GM06990 (cell line): Measurements from ENCODE around the gene SORL1.

Experiments used
- DNase-seq: peaks from one replicate; pipeline ENCODE4 v3.0.0-alpha.2; 2011; ENCODE audit not compliant: insufficient read length; ENCODE audit errors: extremely low read depth
- H3K27me3 ChIP-seq: replicated peaks from 2 replicates; pipeline ENCODE4 v1.6.0; 2011; ENCODE audit warnings: low read length; ENCODE audit not compliant: control insufficient read depth, insufficient read depth
- H3K36me3 ChIP-seq: 2 replicates; pipeline ENCODE4 v1.5.1; 2011; ENCODE audit warnings: low read length; ENCODE audit not compliant: control insufficient read depth, insufficient read depth
- H3K4me3 ChIP-seq: replicated peaks from 2 replicates; pipeline ENCODE4 v1.5.1; 2011; ENCODE audit warnings: low read depth, mild to moderate bottlenecking, control low read depth, low read length
- CTCF ChIP-seq: IDR thresholded peaks from 2 replicates; pipeline ENCODE4 v1.5.1; 2011; ENCODE audit warnings: low read length, control low read depth, mild to moderate bottlenecking, inconsistent platforms; ENCODE audit not compliant: insufficient read depth, poor library complexity, severe bottlenecking

SORL1 gene

DNA sequence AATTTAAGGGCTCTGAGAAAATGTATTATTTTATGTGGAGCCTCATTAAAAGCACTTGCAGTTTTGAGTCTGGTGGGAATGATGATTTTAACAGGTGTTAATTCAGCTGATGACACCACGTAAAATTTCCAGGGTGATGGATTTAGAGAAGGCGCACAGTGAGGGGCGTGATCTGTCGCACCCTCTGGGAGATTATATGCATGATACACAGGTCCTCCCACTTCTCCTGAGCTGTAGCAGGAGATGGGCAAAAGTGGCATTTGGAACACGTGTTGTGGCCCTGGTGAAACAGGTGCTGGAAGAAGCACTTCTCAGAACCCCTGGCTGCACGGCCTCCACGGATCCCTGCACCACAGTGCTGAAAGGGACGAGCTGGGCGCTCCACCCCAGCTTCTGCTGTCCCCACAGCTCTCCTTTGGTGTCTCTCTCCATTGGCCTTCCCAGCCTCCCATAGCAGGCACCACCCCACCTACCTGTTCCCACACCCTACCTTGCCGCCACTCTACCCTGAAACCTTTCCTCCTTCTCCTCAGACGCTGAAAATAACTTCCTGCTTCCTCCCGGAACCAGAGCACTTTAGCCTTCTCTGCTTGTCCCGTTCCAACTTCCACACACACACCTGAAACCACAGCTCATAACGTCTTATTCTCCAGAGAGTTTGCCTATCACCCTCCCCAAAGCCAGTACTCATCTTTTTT lies 6.9 kb upstream of the SORL1 start:
- H3K4me3 ChIP-seq, result 0 out of 2 replicates have a peak overlapping the region, but pooled peaks have one; percentile 13
- no peaks in the 10 kb centered on the region for H3K36me3 ChIP-seq

DNA sequence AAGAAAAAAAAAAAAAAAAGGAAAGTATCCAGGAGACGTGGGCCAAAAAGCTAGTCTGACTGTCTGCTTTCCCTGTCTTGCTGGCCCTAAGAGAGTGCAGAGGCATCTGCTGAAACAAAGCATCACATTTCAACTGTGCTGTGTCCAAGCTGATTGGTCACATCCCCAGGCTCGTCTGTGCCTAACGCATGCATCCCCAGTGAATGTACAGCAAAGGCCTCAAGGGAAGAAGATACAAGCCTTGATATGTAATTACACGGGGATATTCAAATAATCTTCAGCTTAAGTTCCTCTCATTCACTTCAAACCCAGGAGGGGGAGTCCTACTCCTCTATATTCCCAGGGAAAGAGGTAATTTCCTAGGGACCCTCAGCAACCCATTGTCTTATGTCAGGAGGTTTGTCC lies 5.4 kb upstream of the SORL1 start:
- DNase-seq, result no peak
- H3K36me3 ChIP-seq, result no peaks in the 10 kb centered on the region
- H3K27me3 ChIP-seq, result no peaks in the 10 kb centered on the region
- no peak overlapping the region for H3K4me3 ChIP-seq
- TF ChIP-seq CTCF, result no peak

More for the DNA sequence above, 6.9 kb upstream of the SORL1 start:
- DNase-seq, result peak; percentile 52
- H3K27me3 ChIP-seq, result no peaks in the 10 kb centered on the region
- no peak for TF ChIP-seq CTCF

DNA sequence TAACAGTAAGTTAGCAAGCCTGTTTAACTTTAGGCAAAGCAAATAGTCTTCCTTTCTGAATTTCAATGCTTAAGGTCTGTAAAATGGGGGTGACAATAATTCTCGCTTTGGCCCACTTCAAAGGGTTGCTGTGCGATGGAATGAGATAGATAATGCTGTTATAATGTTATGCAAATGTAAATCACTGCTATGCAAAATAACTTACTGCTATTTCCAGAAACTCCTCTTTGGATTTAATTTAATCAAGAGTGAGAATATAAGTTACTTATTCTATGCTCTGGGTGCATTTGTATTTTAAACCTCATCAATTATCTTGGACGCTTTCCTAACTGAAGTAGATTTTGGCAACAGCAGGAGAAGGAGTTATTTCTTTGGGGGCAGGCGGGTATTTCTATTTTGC lies 4.1 kb upstream of the SORL1 start:
- no peaks in the 10 kb centered on the region for H3K27me3 ChIP-seq
- DNase-seq, result no peak
- H3K36me3 ChIP-seq, result no peaks in the 10 kb centered on the region
- no peak for TF ChIP-seq CTCF
- no peak overlapping the region for H3K4me3 ChIP-seq

- peak; percentile 52 for DNase-seq
- Histone ChIP-seq H3K27me3 (no peaks in the 10 kb centered on the region), H3K36me3 (no peaks in the 10 kb centered on the region), H3K4me3 (no peak overlapping the region)
- TF ChIP-seq CTCF, result no peak
These were observed 3.6 kb upstream of the SORL1 start for GRCh38 chr11:121448431-121448941.

DNA sequence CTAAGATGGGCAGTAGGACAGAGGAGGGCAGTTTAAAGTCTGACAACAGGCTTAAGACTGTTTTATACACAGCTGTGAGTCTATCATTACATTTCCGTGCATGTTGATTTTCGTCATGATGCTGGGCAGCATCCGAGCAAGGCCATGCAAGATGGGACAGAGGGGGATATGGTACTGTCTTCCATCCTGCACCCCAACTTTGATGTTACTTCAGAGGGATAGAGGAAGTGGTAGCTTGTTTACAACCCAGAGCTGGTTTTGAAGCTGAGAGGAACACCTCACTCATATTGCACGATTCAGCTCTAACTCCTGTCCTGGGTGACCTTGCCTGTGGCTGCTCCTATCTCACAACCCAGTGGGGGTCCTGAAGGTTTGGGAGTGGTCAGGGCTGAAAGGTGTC lies 3.0 kb upstream of the SORL1 start:
- TF ChIP-seq CTCF, result no peak
- Histone ChIP-seq H3K36me3 (no peaks in the 10 kb centered on the region), H3K4me3 (no peak overlapping the region), H3K27me3 (no peaks in the 10 kb centered on the region)
- DNase-seq, result no peak

DNA sequence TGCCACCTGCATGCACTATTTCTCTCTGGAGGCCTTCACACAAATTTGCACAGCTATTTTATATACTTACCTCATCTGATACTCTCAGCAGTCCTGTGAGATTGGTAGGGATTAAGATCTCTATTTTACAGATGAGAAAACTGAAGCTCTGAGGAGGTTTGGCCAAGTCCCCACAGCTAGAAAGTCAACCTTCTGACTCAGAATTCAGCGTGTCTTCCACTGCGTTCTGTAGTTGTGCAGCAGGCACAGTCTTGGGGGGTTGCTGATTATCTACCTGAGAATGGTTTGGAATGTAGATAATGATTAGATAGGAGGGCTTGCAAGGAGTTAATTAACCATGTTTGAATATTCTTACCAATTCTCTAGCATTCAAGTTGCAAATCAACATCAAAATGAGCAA lies 2.5 kb upstream of the SORL1 start:
- Histone ChIP-seq H3K36me3 (no peaks in the 10 kb centered on the region), H3K4me3 (no peak overlapping the region), H3K27me3 (no peaks in the 10 kb centered on the region)
- no peak for DNase-seq
- no peak for TF ChIP-seq CTCF
